GM19395 (cell line): Measurements from ENCODE around the gene SHTN1.
A peak's percentile ranks its signal among the peaks of the same experiment; 100 is the strongest.

Experiments
- ATAC-seq: cut with Tn5 transposase; IDR thresholded peaks from one replicate; pipeline ENCODE4 v1.9.1; 2021; ENCODE audit warnings: mild to moderate bottlenecking, moderate library complexity; ENCODE audit not compliant: unreplicated experiment

The SHTN1 gene

DNA sequence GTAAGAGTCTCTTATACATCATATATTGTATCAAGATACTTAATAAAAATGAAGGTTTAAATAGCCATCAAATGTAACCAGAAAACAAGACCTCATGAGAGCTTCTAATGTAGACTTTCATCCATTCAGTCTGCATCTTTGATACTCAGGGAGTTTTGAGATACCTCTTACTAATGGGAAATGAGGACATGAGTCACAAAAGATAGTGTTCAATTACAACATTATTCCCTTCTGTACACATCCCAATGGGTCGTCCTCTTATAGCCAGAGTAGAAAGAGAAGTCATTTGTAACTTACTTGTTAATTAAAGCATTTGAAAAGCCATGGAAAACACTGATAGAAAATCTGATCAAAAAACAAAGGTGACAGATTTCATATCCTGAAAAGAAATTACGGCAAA is 19.4 kb downstream of the SHTN1 start:
- ATAC-seq = no peak

DNA sequence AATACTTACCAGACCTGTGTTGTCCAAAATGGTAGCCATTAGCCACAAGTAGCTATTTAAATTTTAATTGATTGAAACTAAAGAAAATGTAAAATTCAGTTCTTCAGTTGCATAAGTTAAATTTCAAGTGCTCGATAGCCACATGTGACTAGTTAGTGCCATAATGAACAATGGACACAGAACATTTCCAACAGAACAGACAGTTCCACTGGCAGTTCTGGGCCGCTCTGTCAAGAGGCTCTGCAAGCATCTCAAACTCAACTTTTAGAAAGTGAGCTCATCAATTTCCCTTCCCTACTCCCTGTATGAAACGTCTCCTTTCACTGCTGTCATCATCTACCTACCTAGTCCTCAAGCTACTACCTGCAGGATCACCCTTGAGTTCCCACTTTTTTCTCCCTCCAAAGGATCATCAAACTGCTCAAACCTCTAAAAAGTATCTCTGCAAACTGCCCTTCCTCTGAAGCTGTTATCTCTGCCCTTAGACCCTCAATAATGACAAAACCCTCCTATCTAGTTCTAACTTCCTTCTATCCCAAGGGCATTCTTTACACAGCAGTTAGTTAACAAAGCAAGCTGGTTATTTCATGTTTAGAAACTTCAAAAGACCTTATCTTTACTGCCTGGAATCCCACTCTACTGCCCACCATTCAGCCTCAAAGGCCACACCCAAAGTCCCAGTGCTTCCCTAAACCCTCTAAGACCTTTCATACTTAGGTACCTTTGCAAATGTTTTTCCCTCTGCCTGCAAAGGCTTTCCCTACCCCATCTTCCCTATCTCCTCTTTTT is 20.6 kb downstream of the SHTN1 start:
- ATAC-seq = no peak

DNA sequence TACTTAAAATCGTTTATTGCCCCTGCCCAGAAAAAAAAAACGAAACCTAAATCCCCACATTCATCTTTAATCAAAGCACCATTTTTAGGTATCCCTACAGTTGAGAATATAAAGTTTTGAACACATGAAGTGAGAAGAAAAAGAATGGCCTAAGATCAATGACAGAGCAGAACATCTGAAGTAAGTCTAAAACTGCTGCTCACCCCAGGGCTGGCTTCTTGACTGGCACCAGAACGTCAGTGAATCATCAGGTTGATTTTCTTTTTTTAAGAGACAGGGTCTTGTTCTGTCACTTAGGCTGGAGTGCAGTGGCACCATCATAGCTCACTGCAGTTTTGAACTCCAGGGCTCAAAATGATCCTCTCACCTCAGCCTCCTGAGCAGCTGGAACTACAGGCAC is 24.9 kb downstream of the SHTN1 start:
- ATAC-seq = no peak

DNA sequence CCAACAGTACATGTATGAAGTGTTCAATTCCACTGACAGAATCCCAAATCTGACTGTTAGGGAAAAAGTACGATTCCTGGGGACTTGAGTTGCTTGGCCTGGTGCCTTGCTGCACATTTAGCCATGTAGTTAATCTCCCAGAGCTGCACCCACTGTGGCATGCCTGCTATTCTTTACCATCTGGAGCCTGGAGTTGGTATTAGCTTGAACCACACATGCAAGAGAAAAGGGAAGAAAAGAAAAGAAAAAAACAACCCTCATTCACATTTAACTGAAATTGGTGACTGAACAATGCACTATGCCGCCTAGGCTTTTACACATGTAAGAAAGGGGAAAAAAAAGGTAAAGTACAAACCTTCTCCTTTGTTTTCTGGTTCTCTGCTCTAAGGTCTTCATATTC is 26.1 kb downstream of the SHTN1 start:
- no peak for ATAC-seq

DNA sequence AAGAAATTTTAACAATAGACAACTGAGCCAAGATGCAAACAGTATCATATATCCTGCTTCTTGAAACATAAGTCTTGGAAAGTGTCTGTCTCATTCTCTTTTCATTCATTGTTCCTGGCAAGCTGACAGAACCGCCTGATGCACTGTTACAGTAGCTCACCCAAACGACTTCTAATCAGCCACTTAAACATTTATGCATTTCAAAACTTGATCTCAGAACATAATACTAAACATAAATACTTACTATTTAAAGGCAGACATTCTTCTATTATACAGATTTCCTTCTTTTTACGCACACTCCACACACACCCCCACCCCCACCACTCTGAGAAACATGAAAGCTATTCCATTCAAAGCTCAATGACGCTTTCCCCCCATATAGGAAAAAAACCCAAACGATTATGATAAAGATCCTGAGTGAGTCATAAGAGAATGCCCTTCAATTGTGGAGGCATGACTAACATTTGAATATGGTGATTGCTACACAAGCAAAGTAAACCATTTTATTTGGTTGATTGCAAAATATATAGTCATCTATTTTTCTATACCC is 30.5 kb downstream of the SHTN1 start:
- no peak for ATAC-seq

DNA sequence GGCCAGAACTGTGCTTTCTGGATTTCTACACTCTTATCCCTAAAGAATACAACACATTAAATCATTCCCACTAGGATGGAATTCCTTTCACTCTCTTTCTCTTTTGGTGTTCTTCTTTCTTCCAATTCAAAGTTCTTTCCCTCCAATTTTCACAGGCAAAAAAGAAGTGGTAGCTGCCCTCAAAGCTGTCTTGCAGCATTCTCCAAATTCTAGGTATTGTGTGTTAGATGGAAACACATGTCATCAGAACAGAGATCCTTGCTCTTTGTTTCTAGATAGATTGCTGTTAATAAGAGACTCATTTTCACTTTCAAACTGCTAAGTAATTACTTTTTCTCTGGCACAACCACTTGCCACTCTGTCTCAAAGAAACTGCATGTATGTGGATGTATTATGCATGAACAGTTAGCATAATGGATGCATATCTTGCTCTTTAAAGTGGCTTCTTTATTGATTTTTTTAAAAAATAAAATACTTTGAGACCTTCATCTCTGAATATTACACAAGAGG is 31.0 kb downstream of the SHTN1 start:
- ATAC-seq = no peak

DNA sequence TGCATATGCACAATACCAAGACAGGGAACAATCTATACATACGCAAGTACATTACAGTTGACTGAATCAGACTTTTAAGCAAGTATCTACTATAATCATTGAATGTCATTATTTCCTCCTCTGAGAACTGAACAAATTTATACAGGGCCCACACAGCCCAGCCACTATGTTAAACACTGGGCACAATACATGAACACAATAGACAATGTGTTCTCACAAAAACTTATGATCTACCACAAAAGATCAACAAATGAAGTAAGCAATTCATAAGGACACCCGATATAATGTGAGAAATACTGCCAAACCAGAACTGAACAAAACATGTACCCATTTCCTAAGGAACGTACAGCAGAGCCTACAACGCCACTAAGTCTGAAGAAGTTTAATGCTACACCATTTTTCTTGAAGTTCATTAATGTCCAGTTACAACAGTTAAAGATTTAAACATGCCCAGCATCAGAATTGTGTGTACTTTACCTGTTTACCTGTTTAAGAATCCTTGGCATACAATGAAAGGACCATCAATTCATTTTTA is 31.5 kb downstream of the SHTN1 start:
- no peak for ATAC-seq

DNA sequence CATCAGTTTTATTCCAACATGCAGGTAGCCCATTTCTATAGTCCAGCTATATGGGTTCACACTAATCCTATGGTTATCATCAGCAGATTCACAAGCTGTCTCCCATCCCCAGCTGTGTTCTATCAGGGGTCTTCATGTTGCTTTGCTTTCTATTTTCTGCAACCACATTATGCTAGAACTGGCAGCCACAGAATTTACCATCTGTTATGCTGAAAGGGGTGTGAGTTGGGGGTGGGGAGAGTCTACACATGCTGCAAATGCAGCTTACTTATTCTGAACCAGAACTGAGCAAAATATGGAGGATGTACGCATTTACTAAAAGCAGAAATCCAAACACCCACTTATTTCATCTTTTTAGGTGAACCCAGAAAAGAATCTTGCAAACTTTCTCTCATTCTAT is 32.9 kb downstream of the SHTN1 start:
- ATAC-seq = no peak

DNA sequence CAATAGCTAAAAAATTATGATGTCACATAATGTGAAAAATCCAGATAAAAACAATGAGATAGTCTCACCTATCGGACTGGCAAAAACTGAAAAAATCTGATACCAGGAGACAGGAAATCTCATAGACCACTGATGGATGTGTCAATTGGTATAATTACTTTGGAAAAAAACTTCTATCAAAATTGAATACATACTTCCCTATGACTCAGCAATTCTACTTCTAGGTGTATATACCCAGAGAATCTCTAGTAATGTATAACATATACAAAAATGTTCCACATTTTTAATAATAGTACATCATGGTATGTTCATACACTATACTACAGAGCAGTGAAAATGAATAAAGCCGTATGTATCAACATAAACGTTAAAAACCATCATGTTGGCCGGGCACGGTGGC is 34.9 kb downstream of the SHTN1 start:
- no peak for ATAC-seq

DNA sequence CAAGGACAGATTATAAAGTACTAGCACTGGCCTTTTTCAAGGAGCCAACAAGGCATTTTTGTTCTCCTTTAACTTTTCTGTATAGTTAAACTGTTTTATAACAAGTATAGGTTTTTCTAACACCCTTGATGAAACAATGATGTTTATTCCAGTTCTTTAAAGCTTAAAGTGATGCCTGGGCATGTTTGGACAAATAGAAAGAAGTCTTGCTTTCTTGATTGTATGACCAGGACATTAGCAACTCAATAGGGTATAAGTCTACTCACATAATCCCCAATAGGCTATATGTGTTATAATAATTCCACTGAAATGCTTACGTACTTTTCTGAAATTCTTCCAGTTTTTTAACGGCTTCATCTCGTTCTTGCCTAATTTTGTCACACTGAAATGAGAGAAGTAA is 36.7 kb downstream of the SHTN1 start:
- ATAC-seq = no peak

DNA sequence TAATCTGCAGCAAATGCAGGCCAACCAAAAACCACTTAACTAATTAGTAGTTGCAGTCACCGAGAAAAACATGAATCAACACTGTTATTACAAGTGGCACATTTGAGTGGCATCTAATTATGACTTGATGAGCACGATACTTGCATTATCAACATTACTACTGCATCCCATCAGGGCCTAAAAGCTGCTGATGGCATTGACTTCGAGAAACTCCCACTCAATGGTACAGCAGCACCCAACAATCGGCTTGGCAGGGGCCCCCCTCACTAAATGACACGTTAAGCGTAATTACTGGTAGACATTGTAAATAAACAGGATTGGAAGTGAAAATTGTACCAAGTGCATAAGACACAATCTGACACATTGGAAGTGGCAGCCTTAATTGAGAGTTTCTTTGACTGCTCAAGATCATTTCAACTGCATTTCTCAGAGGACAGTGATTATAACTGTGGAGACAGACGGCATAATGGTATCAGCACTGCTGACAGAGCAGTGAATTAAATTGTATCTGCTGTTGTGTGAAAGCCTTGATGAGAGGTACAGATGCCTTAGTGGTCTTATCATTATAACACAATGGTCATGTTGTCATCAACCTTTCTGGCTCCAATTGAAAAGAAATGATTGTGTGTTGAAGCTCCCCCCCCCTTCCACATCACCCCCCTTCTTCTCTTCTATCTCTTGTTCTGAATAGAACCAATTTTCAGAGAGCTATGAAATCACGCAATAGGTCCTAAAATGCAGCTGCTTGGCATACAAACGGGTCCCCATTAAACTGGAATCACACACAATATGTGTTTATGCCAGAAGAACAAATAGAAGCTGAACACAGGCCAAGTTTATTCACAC is 43.4 kb downstream of the SHTN1 start:
- no peak for ATAC-seq

DNA sequence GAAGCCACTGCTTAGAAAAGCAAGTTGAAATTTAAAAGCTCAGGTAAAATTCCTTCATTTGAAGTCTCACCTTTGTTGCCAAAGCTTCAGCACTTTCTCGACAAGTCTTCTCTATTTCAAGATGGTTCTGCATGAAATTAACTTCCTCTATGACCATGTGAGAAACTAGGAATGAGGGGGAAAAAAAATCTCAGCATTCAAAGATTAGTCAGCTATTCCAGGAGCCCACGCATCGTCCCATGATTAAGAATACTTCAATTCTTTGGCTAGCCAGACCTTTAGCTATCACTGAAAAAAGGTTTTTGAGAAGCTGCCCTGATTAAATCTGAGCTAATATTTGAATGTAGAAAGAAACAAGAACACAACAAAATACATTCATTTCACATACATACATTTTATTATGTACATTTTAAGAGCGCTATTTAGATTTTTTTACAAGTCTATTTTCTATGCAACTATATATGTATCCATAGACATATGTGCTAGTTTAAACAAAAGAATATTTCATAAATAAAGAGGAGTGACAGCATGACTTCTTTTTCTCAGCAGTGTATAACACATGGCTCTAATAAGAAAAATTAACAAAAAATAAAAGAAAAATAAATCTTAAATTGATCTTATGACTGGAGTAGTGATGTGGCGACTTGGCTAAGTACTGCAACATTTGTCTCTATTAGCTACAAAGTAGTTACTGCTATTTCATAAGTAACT is 44.8 kb downstream of the SHTN1 start:
- ATAC-seq = no peak

DNA sequence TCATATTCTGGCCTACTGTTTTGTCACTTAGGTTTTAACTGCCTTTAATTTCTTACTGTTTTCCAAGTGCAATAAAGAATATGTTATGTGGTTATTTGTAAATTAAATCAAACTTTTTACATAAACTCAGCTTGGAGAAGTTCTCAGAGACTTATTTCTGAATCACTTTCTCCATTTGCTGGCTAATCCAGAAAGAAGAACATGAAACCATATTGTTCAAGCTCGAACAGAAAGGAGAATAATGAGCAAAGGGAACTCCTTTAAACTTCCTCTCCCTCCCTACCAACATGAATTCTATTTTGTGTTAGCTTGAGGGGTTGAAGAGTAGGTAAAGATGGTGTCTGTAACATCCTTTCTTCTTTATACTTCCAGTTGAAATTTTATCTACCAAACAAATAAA is 52.3 kb downstream of the SHTN1 start:
- no peak for ATAC-seq

DNA sequence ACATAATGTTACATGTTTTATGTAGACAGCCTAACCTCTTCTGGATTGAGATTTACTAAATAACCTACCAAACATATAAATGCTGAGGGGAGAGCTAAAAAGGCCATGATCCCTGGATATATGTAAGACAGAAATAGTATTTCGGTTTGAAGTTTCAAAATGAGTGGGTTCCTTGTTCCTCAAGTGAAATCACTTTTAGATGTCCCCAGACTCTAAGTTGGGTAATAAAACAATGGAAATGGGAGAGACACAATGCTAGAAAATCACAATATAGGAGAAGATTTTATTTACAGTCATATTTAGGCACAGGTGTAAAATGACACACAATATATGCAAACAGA is 56.5 kb downstream of the SHTN1 start:
- ATAC-seq = peak; percentile 56

DNA sequence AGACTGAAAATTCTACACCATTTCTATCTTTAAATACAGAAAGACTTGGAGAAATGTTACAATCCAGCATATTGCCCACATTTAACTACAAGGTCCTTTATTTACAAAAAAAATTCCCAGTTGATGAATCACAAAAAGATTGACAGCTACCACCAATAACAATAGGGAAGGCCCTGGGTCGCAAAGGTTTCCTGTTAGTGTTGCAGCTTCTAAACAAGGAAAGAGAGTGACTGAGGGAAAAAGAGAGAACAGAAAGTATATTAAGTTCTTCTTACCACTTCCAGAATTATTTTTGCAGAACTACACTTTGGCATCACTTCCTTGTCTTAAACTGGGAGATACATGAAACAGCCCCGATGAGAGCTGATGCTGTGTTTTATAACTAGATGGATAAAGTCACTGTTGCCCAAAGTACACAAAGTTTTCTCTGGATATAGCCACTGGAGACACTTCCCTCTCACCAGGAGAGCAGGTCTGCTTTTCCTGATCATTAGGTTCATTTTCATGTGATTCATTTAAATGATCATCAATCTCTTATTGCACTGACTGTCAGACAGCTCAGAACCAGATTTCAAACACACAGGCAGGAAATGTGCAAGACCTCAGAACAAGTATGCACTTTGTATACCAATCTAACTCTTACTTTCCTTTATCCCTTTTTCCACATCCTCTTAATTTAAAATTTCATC is 57.0 kb downstream of the SHTN1 start:
- ATAC-seq = peak; percentile 60

DNA sequence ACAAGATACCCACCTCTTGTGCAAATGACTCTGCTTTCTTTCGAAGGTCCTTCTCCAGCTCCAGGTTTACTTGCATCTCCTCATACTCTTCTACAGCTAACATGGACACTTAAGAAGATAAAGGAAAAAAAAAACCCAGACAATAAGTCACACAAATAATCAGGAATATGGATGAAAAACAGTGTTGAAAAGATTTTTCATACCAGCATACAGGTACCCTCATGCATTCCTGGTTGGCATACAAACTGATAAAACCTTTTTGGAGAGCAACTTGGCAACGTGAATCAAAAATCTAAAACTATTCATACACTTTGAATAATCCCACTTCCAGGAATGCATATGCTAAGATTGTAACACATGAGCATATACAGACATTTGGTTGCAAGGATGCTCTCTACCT is 60.1 kb downstream of the SHTN1 start:
- ATAC-seq = no peak

DNA sequence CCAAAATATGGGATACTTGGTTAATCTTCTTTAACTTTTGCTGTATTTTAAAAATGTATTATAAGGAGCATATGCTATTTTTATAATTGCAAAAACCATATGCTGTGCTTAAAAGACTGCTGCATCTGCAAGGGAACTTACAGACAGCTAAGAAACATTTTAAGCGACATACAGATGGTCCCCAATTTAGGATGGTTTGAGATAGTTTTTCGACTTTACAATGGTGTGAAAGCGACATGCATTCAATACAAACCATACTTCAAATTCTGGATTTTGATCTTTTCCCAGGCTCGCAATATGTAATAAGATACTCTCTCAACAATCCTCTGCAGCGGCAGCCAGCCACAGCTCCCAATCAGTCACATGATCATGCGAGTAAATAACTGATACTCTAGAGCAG is 73.2 kb downstream of the SHTN1 start:
- ATAC-seq = no peak

DNA sequence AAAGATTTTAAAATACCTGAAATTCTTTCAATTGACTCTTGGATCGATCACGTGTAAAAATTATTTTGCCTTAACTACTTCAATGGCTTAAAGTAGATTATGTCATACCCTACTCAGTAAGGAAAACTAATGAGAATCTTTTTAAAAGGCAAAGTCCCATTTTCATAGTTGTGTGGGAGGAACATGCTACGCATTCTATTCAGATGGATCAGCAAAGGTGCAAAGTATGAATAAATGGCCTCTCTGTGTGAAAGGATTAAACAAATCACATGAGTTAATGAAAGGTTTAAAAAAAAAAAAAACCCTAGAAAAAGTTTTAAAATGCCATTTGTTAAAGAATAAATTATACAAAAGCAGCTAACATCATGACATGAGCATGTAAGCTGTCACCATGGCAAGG is 78.6 kb downstream of the SHTN1 start:
- ATAC-seq = no peak

DNA sequence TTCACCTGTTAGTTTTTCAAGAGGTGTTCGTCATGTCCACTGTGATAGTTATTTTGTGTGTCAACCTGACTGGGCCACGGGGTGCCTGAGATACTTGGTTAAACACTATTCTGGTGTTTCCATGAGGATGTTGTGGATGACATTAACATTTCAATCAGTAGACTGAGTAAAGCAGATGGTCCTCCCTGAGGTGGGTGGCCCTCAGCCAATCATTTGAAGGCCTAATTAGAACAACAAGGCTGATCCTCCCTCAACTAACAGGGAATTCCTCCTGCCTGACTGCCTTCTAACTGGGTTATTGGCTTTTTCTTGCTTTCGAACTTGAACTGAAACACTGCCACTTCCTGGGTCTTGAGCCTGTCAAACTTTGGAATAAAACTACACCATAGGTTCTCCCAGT is 79.9 kb downstream of the SHTN1 start:
- no peak for ATAC-seq

DNA sequence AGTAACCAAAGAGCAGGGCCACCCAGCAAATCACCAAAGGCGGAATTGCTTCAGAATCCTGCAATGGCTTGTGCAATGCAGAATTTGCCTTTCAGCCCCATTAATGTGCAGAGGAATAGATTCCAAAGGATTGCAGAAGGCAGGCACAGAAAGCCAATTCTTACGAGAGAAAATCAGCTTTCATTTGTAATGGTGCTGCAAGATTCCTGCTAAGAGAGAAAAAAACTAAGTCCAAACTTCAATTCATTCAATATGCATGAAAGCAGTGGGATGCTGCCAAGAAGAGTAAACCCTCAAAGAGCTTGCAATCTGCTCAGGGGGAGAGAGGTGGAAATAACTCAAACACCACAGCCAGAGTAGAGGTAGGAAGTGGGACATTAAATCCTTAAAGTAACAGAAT is 85.3 kb downstream of the SHTN1 start:
- ATAC-seq = no peak

DNA sequence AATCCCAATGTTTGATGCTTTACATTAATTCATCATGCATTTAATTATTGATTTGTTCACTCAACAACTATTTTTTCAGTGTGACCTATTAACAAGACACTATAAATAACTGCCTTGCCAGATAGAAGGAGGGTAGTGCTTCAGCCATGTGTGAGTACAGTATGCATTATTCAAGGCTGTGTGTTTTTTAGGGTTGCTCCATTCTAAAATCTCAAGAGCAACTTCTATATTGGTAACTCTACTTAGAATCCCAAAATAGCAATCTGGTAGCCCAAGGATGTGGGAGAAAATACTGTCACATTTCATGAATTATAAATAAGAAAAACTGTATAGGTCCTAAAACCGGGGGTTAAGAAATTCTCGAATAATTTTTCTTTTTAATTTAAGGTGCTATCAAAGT is 85.8 kb downstream of the SHTN1 start:
- no peak for ATAC-seq
